ENCODE data around the gene UNC5A.

Gene UNC5A

DNA sequence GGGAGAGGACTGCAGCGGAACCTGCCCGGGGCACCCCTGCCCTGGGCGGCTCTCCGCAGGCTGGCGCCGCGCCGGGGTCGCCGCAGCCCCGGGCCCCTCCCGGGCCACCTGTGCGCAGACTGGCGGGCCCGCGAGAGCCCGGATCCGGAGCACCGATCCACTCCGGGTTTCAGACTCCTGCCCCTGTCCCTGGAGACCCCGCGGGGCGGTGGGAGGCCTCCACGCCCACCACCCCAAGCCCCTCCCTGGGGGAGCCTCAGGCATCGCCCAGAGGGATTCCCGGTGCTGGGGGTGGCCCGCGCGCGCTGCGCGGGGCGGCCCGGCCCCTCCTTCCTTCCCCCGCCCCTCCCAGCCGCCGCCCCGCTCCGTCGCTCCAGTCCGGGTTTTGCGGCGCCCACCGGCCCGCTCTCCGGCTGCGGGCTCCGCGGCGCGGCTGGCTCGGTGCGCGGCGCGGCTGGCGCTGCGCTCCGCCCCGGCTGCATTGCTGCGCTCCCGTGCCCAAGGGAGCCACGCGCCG is at the start of gene UNC5A:
TSS of gene UNC5A (plus strand) at position 479 of the 517 bp plus-strand sequence. CDS start 192 bp downstream, outside the sequence.
- peak; percentile 67 for DNase-seq

DNA sequence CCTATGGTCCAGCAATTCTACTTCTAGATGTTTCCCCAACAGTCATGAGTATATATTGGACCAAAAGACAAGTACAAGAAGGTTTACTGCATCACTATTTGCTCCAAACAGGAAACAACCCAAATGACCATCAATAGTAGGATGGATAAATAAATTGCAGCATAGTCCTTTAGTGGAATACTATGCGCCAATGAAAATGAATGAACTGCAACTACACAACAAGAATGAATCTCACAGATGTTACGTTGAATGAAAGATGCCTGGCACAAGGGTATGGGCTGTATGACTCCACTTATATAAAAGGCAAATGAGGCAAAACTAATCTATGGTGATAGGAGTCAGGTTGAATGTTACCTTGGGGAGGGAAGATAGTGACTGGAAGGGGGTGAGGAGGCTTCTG is 48.6 kb upstream of the UNC5A start:
- DNase-seq: no peak

DNA sequence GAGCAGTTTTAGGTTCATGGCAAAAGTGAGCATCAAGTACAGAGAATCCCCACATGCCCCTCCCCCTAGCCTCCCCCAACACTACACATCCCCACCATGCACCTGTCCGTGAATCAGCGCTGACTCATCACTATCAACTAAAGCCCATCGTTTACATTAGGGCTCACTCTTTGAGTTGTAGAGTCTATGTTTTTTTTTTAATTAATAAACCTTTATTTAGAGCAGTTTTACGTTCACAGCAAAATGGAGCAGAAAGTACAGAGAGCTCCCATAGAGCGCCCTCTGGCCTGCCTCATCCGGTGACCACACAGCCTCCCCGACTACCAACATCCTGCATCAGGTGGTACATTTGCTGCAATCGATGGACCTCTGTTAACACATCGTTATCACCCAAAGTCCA is 47.9 kb upstream of the UNC5A start:
- no peak for DNase-seq

DNA sequence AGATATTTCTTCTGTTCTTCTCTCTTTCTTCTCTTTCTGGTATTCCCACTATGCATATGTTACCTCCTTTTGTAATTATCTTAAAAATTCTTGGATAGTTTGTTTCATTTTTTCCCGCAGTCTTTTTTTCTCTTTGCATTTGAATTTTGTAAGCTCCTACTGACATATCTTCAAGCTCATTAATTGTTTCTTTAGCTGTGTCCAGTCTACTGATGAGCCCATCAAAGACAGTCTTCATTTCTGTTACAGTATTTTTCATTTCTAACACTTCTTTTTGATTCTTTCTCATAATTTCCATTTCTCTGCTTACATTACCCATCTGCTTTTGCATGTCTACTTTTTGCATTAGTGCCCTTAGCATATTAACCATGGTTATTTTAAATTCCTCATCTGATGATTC is 44.7 kb upstream of the UNC5A start:
- DNase-seq: no peak

DNA sequence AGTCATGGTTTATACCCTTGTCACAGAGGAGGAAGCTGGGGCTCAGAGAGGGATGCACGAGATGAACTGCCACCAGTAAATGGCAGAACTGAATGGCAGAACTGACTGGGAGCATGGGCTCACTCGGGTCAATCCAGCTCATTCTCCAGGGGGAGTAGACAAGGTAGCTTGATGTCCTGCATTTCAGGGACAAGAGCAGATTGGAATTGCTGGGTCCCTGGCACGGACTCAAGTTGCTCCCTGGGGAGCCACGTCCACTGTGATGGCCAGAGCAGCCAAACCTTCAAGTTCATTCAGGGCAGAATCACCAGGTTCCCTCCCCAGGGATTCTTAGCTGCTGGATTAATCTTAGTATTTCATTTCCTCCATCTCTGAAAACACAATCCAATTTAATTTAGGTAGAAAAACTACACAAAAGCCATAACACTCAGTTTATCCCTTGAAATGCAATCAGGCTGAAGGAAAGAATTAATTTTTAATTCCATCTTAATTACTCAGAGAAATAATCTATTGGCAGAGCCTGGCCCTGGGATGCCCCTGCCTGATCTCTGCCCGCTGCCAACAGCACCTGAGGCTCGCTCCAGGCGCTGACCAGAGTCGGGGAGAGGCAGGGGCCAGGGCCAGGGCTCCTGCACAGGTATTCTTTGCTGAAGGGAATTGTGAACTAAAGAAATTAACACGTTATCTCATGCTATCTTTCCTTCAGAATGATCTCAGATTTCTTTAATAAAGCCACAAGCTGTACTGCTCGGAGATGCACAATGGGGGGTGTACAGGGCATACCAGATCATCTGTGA is 42.0 kb upstream of the UNC5A start:
- DNase-seq: no peak

DNA sequence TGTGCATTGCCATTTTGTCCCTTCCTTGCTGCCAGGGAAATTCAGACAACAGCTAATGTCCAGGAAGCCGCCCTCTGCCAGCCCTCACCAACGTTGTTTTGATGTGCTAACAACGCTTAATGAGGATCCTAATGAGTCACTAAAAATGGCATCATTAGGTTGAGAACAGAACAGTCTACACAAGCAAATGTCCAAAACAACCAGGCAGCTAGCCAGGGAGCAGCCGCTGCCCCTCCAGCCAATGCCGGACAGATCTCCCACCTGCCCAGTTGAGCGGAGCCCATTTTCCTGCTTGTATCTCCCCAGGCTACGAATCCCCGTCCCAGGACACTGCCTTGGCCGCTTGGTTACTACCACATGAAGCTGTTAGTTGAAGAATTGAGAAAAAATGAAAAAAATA is 40.4 kb upstream of the UNC5A start:
- no peak for DNase-seq

DNA sequence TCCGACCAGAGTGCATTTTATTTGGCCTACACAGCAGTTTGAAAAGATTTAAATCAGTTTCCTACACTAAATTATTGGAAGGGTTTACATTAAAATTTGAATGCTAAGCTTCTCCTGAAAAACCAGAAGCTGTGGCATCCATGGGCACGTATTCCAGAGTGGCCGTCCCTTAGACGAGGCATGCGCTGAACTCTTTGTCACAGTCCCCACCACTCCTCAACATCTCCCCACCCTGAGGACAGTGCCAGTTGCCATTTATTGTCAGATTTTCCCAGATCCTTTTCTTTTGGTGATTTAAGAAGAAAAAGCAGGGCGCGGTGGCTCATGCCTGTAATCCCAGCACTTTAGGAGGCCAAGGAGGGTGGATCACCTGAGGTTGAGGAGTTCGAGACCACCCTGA is 39.9 kb upstream of the UNC5A start:
- DNase-seq: no peak

DNA sequence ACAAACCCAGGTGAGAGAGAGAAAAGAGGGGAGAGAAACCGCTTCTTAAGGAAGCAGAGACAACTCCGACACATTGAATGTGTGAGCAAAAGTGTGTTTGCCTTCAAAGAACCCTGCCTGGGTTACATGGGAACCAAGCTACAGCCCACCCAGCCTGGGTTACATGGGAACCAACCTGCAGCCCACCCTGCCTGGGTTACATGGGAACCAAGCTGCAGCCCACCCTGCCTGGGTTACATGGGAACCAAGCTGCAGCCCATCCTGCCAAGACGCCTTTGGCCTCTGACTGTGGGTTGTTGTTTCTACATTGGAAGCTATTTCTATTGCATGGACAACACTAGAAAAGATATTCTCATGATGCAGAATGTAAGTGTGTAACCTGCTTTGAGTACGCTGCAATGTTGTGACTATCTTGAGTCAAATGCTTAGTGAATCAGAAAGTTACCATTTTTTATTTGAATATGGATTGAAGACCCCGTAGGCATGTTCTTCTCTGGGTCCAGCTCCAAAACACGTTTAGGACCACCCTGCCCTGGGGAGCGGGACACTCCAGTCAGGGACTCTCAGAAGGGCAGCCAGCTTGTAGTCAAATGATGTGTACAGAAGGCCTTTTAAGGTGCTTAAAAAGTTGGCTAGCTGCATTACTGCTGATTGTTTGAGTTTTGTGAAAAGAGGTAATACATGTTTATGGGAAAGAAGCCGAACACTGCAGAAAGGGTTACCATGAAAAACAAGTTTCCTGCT is 39.1 kb upstream of the UNC5A start:
- no peak for DNase-seq

DNA sequence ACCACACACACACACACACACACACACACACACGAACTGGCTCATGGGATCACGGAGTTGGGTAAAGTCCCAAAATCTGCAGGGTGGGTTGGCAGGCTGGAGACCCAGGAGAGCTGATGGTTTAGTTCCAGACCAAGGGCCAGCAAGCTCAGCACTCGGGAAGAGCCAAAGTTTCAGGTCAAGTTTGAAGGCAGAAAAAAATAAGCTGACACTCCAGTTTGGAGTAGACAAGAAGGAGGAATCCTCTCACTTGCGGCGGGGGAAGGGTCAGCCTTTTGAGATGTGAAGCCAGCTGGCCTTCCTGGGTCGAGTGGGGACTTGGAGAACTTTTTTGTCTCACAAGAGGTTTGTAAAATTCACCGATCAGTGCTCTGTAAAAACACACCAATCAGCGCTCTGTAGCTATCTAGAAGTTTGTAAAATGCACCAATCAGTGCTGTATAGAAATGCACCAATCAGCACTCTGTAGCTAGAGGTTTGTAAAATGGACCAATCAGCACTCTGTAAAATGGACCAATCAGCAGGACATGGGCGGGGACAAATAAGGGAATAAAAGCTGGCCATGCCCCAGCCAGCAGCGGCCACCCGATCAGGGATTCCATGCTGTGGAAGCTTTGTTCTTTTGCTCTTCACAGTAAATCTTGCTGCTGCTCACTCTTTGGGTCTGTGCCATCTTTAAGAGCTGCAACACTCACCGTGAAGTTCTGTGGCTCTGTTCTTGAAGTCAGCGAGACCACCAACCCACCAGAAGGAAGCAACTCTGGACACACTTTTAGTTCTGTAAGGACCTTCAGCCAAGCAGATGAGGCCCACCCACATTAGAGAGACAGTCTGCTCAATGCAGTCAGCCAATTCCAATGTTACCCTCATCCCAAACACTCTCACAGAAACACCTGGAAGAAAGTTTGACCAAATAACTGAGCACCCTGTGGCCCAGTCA is 37.8 kb upstream of the UNC5A start:
- DNase-seq: no peak

DNA sequence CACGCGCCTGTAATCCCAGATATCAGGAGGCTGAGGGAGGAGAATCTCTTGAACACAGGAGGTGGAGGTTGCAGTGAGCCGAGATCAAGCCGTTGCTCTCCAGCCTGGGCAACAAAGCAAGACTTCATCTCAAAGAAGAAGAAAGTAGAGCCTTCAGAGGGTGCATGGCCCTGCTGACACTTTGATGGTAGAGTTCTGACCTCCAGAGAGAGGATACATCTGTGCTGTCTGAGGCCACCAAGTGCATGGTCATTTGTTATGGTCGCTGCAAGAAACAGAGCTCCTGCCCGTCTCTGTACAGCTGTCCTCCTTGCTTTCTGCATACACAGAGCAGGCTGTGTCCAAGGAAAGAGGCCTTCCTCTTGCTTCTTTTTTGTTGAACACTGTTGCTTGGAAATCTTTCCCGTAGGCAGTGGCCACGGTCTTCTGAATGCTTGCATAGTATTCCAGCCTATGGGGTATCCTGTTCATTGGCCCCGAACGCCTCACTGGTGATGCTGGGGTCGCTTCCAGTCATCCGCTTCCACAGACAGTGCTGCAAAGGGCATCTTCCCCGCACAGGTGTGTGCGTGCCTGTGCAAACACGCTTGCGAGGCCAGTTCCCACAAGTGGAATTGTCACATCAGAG is 36.8 kb upstream of the UNC5A start:
- no peak for DNase-seq

DNA sequence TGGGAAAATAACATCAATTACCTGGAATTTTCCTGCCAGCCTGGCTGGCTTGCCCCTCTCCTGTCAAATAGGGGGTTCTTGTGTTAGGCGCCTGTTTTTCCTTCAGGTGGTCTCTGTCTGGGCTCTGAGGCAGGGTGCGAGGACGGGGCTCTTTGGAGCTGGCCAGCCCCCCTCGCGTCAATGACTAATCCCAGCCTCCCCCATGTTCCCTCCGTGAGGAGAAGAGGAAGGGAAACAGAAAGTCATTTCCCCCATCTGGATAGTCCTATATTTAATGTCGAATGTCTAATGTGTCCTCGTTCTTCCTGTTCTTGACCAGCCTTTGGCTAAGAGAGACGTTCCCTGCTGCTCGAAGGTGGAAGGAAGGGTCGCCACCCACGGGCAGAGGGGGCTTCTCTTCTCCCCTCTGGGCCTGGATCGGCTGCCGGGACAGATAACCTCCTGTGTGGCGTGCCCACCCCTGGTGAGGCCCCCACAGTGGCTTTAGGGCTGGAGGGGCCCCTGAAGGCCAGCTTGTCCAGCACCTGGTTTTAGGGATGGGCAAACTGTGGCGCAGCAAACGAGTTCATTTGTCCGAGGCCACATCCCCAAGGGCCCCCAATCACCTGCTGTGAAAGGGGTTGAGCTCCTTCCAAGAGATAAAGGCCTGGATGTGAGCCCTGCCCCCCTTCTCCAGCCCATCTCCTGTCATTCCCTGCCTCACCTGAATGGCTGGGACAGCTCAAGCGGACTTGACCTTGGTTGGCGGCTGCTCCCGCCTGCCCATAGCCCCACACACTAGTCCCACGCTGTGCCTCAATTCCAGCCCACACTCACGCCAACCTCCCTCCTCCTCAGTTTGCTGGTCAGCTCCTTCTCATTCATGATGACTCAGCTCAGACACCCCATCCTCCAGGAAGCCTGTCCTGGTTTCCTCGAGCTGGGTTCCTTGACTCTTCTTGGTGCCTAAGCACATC is 35.9 kb upstream of the UNC5A start:
- no peak for DNase-seq

DNA sequence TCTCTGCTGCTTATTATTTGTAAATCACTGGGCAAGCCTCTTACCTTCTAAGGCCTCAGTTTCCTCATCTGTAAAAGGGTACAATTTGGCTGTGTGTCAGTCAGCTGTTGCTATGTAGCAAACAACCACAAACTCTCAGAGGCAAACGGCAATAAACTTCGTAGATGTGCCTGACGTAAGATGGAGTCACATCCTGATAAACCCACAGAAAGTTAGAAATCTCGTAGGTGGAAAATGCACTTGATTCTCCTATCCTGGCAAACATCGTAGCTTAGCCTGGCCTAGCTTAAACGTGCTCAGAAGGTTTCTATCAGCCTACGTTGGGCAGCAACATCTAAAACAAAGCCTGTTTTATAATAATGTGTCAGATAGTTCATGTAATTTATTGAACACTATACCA is 35.0 kb upstream of the UNC5A start:
- DNase-seq: no peak

DNA sequence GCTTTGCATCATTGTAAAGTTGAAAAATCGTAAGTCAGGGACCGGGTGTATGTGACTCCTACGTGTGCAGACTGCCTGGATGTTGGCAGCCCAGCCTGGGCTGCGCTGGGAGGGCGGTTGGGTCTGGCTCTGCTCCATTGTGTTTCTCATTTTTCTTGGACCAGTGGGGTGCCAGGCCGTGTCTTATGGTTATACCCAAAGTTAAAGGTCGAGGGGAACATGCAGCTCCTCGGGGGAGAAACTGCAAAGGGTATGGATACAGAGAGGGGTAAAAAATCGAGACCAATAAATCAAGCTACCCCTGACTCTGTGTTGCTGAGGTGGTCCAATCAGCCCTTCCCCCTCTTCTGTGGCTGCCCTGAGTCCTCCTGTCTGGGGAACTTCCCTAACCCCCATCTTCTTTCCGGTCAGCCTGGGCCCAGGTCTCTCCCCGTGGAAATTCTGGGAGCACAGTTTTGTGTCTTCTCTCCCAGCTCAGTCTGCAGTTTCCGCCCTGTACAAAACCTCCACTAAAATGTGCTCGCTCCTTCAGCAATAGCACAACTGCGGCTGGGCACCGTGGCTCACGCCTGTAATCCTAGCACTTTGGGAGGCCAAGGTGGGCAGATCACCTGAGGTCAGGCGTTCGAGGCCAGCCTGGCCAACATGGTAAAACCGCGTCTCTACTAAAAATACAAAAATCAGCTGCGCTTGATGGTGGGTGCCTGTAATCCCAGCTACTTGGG is 34.1 kb upstream of the UNC5A start:
- no peak for DNase-seq

DNA sequence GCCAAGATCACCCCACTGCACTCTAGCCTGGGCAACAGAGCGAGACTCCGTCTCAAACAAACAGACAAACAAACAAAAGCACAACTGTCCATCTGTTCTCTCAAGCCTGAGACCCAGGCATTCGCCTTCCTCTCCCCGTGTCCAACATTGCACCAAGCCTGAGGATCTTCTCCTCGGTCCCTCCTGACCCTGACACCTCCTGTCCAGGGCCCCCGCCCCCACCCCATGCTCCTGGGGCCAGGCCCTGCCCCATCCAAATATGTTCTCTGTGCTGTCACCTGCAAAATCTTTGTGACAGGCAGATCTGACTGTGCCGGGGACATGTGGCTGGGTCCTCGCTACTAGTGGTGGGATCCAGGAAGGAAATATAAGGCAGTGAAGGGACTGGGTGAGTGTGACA is 33.4 kb upstream of the UNC5A start:
- no peak for DNase-seq

DNA sequence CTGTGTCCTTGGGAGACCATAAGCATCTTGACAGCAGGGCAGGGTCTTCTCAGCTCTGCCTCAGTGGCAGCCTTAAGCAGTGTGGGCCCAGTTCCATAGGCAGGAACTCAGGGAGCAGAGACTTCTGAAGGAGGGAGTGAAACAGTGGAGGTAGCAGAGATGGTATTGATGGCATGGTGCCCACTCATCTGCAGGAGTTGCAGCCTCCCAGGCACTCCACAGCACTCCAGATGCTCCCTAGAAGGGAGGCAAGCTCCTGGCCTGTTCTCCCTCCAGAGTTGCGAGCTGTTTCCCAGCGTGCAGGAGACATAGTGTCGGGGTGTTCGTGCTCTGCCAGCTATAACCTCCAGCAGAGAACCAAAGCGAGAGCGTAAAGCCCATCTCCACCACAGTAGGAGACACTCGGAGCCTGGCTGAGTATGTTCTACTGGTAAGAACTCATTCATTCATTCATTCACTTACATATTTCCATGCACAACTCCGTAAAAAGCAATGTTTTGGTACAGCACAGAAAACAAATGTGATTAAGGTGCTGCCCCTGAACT is 31.4 kb upstream of the UNC5A start:
- no peak for DNase-seq

DNA sequence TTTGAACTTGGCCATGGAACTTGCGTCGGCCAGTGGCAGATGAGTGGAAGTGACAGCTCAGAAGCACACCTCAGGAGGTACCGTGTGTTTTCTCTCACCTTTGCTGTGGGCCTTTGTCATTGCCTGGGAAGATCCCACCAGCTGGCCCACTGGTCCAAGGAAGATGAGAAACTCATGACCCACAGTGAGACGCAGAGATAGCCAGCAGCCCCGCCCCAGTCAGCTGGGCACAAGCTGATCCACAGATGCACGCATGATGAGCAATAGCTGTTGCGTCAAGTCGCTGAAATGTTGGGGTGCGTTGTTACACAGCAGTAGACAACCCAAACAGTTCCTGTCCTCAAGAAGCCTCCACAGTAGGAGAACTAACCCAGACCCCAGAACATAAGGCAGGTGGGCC is 30.8 kb upstream of the UNC5A start:
- no peak for DNase-seq

DNA sequence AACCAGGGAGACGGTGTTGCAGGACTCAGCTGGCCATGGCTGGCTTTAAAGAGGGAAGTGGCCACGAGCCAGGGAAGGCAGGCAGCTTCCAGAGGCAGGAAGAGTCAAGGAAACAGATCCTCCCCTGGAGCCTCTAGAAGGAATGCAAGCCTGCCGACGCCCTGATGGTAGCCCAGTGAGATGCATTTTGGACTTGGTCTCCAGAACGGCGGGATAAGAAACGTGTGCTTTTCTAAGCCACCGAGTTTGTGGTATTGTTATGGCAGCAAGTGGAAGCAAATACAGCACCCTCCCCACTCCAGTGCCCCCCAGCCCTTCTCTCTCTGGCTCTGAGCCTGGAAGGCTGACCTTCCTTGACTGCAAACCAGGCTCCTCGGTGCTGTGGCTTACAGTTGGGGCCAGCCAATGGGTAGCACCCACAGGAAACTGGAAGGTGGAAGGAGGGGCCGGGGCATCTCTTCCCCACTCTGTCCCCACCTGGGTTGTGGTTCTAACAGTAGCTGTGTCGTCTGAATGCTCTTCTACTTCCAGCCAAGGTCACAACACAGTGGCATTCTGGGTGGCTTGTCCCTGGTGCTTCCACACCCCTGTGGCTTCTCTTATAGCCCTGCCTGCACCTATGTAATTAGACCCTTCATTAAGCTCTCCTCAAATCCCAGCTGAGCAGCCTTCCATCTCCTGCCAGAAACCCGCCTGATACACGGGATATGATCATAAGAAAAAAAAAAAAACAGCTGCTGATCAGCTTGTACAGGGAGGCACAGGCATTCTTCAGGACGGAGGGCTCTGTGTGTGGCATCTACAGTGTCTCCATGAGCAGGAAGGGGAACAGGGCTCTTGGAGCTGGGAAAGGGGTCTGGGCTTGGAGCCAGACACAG is 29.9 kb upstream of the UNC5A start:
- no peak for DNase-seq

DNA sequence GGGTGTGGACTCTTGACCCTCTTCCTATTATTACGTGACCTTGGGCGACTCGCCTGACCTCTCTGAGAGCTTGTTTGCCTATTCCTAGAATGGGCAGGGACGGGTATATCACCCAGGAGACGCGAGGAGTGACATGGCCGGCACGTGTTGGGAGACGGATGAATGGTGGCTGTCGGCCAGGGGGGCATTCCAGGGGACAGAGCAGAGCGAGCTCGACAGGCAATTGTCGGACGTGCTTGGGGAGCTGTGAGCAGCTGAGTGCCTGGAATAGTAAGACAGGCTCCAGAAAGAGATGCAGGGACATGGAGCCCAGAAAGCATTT is 29.3 kb upstream of the UNC5A start:
- no peak for DNase-seq

Measured in activated CD4-positive, alpha-beta T cell treated with anti-CD3 and anti-CD28 coated beads, Interleukin-2, Interleukin-6, amounts not matched to agents 100 ng/mL and 50 ng/mL, durations not matched to agents 16 hours and 8 hours (primary cell).